GM18868 (cell line): Measurements from ENCODE around the gene GOT2.
"Not testable (repeated sequence)": the region's sequence is repeated elsewhere in the genome, so short reads cannot be mapped to it uniquely, and the experiment has no call there.

Source experiments
- ATAC-seq: cut with Tn5 transposase; IDR thresholded peaks from one replicate; pipeline ENCODE4 v1.9.1; 2021; ENCODE audit warnings: mild to moderate bottlenecking, moderate library complexity; ENCODE audit not compliant: unreplicated experiment

GOT2 gene

DNA sequence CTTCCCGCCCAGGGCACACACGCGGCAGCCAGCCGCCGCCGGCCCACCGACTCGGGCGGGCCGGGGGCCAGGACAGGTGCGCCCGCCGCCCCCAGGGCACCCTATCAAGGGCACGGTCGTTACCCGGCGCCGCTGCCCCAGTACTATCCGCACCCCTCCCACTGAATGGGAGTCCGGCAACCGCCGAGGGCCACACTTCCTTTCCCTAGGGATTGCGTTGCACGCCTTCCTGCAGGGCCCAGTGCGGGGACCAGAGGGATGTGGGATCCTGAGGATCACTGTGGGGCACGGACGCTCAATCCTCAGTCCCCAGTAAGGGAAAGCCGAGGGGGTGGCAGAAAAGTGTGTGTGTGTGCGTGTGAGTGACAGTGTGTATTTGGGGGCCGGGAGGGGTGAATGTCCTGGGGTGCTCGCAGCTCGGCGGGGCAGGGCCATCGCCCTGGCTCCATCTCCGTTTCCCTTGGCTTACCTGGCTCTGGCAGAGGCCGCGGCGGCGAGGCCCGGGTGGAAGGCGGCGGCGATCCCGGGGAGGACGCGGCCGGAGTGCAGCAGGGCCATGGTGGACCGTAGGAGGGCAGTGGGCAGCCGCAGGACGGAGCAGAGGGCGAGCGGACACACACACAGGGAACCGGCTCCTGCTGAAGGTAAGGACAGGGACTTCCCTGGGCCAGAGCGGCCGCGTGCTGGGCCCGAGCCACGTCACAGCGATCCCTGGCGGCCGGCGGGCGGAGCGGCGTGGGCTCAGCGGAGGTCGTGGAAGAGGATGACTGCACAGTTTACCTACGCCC lies at the start of gene GOT2:
GOT2 (minus strand) TSS at position 646 of the 788 bp plus-strand sequence; CDS start at position 558, 88 bp downstream.
- peak; percentile 93 for ATAC-seq

GRCh38 chr16:58779291-58779690 lies 45.2 kb upstream of the GOT2 start:
- not testable (repeated sequence) for ATAC-seq

GRCh38 chr16:58773870-58774269 lies 39.8 kb upstream of the GOT2 start:
- ATAC-seq = no peak

GRCh38 chr16:58768145-58768544 lies 34.0 kb upstream of the GOT2 start:
- ATAC-seq = no peak

DNA sequence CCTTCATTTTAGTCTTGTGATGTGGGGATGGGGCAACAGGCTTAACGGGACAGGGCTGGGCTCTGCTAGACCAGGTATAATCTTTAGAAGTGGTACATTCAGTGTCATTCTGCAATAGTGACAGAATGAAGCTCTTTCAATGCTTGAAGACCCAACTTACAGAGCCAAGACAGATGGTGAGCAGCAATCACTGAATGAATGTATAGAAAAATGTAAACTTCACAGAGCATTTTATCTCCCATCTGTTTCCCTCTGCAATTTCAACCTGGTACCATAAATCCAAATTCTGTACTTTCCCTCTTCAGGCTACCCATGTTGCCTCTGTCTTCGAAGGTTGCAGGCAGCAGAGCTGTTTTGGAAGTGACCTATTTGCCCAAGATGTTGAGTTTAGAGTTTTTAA lies 33.5 kb upstream of the GOT2 start:
- no peak for ATAC-seq

- peak; percentile 2 for ATAC-seq
These were observed 22.7 kb upstream of the GOT2 start for GRCh38 chr16:58756650-58757332.

GRCh38 chr16:58755989-58756649 lies 22.0 kb upstream of the GOT2 start:
- ATAC-seq = peak; percentile 97

DNA sequence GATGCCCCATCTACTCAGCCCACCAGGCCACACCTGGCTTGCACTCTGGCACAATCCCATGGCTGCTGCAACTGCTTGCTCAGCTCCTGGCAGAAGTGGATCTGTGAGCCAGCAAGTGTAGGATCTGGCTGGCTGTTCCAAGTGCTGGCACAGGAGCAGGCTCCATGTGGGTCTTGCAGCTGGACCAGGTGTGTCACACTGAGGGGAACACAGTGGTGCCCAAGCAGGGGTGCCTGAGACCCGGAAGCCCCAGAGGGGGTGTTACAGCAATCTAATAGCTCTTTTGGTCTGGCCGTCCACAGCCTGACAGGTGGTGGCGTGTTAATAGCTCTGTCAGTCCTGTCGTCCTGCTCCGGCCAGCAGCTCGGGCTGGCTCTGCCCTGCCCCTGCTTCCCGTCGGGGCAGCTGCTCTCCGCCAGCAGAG lies 19.6 kb upstream of the GOT2 start:
- no peak for ATAC-seq

DNA sequence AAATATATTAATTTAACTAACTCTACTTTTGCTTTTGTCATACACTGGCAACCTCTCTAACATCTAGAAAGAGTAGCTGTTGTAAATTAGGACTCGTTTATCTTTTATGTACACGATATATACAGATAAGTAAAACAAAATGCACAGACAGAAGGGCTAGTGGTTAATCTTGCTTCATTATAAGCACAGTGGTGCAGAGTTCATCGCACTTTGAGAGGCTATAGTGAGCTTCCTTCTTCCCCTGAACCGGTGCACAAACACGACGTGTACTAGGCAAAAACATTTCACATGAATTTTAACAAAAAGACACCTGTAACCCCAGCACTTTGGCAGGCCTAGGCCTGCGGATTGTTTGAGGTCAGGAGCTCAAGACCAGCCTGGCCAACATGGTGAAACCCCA lies 10.4 kb upstream of the GOT2 start:
- ATAC-seq = no peak

GRCh38 chr16:58741976-58742375 lies 7.9 kb upstream of the GOT2 start:
- no peak for ATAC-seq

- no peak for ATAC-seq
These were observed 7.0 kb upstream of the GOT2 start for GRCh38 chr16:58741166-58741565.

DNA sequence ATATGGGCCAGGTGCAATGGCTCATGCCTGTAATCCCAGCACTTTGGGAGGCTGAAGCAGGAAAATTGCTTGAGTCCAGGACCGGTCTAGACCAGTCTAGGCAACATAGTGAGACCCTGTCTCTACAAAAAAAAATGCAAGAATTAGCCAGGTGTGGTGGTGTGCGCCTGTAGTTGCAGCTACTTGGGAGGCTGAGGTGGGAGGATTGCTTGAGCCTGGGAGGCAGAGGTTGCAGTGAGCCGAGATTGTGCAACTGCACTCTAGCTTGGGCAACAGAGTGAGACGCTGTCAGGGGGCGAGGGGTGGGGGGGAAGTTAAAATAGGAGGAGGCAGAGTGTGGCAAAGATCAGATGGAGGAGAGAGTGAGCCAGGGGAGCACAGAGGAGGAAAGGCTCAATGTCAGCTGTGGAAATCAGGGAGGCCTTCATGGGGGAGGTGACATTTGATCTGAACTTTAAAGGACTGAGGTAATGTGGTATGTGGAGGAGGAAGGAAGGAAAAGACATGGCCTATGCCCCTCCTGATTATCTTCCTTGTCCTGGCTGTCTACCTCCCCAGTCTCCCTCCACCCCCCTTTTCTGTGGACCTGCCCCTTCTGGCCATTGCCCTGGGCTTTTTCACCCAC lies 4.7 kb upstream of the GOT2 start:
- ATAC-seq = no peak

GRCh38 chr16:58736341-58736740 lies 2.2 kb upstream of the GOT2 start:
- ATAC-seq = not testable (repeated sequence)

GRCh38 chr16:58734459-58734787 lies 307 bp upstream of the GOT2 start:
- ATAC-seq = no peak

DNA sequence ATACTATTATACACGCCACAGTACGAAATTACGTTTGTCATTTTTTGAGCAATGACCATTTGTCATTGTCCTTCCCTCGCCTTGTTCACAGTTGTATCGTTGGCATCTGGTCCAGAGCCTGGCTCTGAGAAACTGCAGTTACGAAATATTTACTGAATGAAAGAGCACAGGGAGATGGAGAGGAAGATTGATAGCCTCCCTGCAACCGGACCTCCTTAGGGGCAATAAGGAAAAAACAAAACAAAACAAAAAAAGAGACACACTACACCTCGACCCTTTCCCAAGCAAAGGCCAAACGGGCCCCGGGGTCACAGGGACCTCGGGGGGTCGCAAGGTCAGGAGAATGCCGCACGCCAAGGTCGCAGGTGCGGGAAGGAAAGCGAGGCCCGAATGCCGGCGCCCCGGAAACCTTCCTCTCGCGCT lies 857 bp downstream of the GOT2 start:
- no peak for ATAC-seq

GRCh38 chr16:58732545-58733247 lies 1.4 kb downstream of the GOT2 start:
- peak; percentile 62 for ATAC-seq

- ATAC-seq = no peak
These were observed 3.3 kb downstream of the GOT2 start for GRCh38 chr16:58730724-58731370.

DNA sequence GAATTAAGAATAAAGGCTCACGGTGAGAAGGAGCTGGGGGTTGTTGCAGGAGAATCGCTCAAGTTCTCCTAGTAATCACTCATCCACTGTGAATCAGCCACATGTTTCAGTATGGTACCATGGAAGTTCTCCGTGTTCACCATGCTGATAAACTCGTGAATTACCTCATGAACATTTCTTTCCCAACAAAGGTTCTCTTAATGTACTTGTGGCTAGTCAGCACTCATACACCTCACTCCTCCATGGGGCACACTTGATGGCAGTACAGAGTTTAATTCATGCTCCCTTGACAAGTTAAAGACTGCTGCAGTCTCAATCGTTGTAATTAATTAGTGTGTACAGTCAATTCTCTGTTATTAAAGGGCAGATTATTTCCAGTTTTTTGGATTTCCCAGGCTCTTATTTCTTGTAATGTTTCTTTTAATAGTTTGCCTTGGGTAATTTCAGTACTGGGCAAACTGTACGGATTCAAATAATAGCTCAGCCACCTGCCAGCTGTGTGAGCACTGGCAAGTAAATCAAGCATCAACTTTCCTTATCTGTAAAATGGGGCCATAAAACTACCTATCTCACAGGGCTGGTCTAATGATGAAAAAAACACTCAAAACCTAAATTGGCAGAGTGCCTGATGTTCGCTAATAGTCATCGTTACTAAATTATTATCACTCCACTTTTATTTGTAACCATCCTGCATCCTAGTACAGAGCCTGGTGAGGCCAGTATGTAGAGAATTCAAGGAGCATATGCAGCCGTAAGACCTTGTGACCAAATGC lies 6.1 kb downstream of the GOT2 start:
- no peak for ATAC-seq

- no peak for ATAC-seq
These were observed 6.9 kb downstream of the GOT2 start for GRCh38 chr16:58727028-58727781.
